GM13977 (cell line): ENCODE results near the gene SARDH.

ENCODE experiments used
- DNase-seq: peaks from one replicate; pipeline ENCODE4 v3.0.0; 2012; ENCODE audit warnings: low spot score
- CTCF ChIP-seq: IDR thresholded peaks from 2 replicates; pipeline ENCODE4 v1.5.1; 2012; ENCODE audit warnings: mild to moderate bottlenecking, control low read depth; ENCODE audit not compliant: insufficient read depth; ENCODE audit errors: extremely low read depth, missing control alignments
- in situ Hi-C: fragments of 300-500 bp; cut with MboI; formaldehyde crosslinking; loops from one replicate; pipeline ENCODE4 v1.12.0; 2022; ENCODE audit warnings: low sequenced_read_pairs, low pct_unique_long_range_greater_than_20kb, mixed read lengths, inconsistent platforms; ENCODE audit not compliant: unreplicated experiment

SARDH gene

GRCh38 chr9:133684936-133685361, 53.2 kb downstream of the SARDH start:
- in situ Hi-C loops = no loop called here
- no peak for DNase-seq
- TF ChIP-seq CTCF = no peak

GRCh38 chr9:133684121-133684935, 53.8 kb downstream of the SARDH start:
- no peak for TF ChIP-seq CTCF
- in situ Hi-C loops = no loop called here
- no peak for DNase-seq

- no peak for TF ChIP-seq CTCF
- in situ Hi-C loops = no loop called here
- DNase-seq = no peak
Observed at GRCh38 chr9:133683586-133684120, 54.5 kb downstream of the SARDH start.

GRCh38 chr9:133682818-133683585, 55.1 kb downstream of the SARDH start:
- TF ChIP-seq CTCF = no peak
- in situ Hi-C loops = no loop called here
- DNase-seq = no peak

GRCh38 chr9:133681658-133682306, 56.4 kb downstream of the SARDH start:
- in situ Hi-C loops = no loop called here
- DNase-seq = no peak
- TF ChIP-seq CTCF = no peak

GRCh38 chr9:133680976-133681657, 57.0 kb downstream of the SARDH start:
- TF ChIP-seq CTCF = no peak
- in situ Hi-C loops = no loop called here

More at GRCh38 chr9:133680976-133681657, 57.0 kb downstream of the SARDH start:
- DNase-seq = no peak
